Fibroblast of pulmonary artery (primary cell): ENCODE data around the gene DLG3.
"Not testable (repeated sequence)": the region's sequence is repeated elsewhere in the genome, so short reads cannot be mapped to it uniquely, and the experiment has no call there.

Experiments used
- DNase-seq: peaks from one replicate; pipeline ENCODE4 v3.0.0-alpha.2; 2010; ENCODE audit warnings: low read depth
- H3K4me3 ChIP-seq: replicated peaks from 2 replicates; pipeline ENCODE4 v1.5.1; 2011; ENCODE audit warnings: low read depth, mild to moderate bottlenecking, control low read depth, low read length, moderate library complexity
- CTCF ChIP-seq: IDR thresholded peaks from 2 replicates; pipeline ENCODE4 v1.5.1; 2011; ENCODE audit warnings: mild to moderate bottlenecking, control low read depth, low read length, inconsistent platforms; ENCODE audit errors: missing control alignments

Gene DLG3

GRCh38 chrX:70444326-70444945 lies at the start of gene DLG3:
TSS of gene DLG3 (plus strand) at chrX:70444835. CDS start at chrX:70445202, 367 bp downstream.
- peak; percentile 44 for DNase-seq
- no peak for TF ChIP-seq CTCF
- H3K4me3 ChIP-seq: no peak within 1 kb of the TSS

GRCh38 chrX:70398899-70399298 lies 45.7 kb upstream of the DLG3 start:
- no peak overlapping the region for H3K4me3 ChIP-seq
- TF ChIP-seq CTCF: no peak
- DNase-seq: peak; percentile 35

GRCh38 chrX:70400181-70400580 lies 44.5 kb upstream of the DLG3 start:
- not testable (repeated sequence) for DNase-seq, H3K4me3 ChIP-seq

- DNase-seq: no peak
These were observed 41.9 kb upstream of the DLG3 start for GRCh38 chrX:70402721-70403120.

GRCh38 chrX:70405003-70405402 lies 39.6 kb upstream of the DLG3 start:
- no peak overlapping the region for H3K4me3 ChIP-seq
- DNase-seq: no peak
- no peak for TF ChIP-seq CTCF

More at GRCh38 chrX:70402721-70403120, 41.9 kb upstream of the DLG3 start:
- H3K4me3 ChIP-seq: no peak overlapping the region
- no peak for TF ChIP-seq CTCF

GRCh38 chrX:70410921-70411320 lies 33.7 kb upstream of the DLG3 start:
- H3K4me3 ChIP-seq: no peak overlapping the region
- no peak for DNase-seq
- TF ChIP-seq CTCF: no peak

GRCh38 chrX:70411475-70411874 lies 33.2 kb upstream of the DLG3 start:
- H3K4me3 ChIP-seq: no peak overlapping the region
- no peak for DNase-seq
- TF ChIP-seq CTCF: no peak

GRCh38 chrX:70421618-70422017 lies 23.0 kb upstream of the DLG3 start:
- peak; percentile 11 for DNase-seq
- TF ChIP-seq CTCF: no peak
- no peak overlapping the region for H3K4me3 ChIP-seq
